ENCODE results near the gene RAMAC. TPM values are rescaled to one million over a fixed set of nuclear protein-coding genes. Genes with fewer than 3 reads are reported as not detected.

The RAMAC gene
- total and polyA plus RNA-seq, 2 donors from 2014 or later: 18.3 to 20.3 TPM

- no peak for FAIRE-seq
- no peaks in the 10 kb centered on the region for H3K9me3 ChIP-seq (ENCODE audit: control insufficient read depth in 2 of 3, insufficient read depth in 1 of 3, low read length in 3 of 3)
- H3K27ac ChIP-seq (ENCODE audit: low read depth in 2 of 2, low read length in 2 of 2): no peak within 1 kb of the TSS
- peak within 1 kb of the TSS; percentile 46 to 65 (median 59) for H3K4me3 ChIP-seq (ENCODE audit: low read length in 3 of 3)
- intact Hi-C loops (cut with DNase I): no loop called here
- peak within 1 kb of the TSS in 1 of 3 donors; percentile 58 for H3K9ac ChIP-seq (ENCODE audit: low read length in 3 of 3)
- no peaks in the 10 kb centered on the region for H3K36me3 ChIP-seq (ENCODE audit: control insufficient read depth in 2 of 3, insufficient read depth in 3 of 3, low read length in 3 of 3)
- TF ChIP-seq CTCF (IDR thresholded peaks at IDR 0.05; ENCODE audit: borderline replicate concordance, extremely low read depth, insufficient read depth): no peak
- peak in 4 of 5 donors; percentile 53 to 82 (median 66) for DNase-seq
- H3K27me3 ChIP-seq (ENCODE audit: control insufficient read depth, insufficient read depth, low read length): no peaks in the 10 kb centered on the region
- H3K4me1 ChIP-seq (ENCODE audit: control insufficient read depth in 2 of 3, insufficient read depth in 2 of 3, low read depth in 1 of 3, low read length in 3 of 3): peaks cover 0 to 6% (median 0%) of the 10 kb centered on the region in 3 donors
These were observed 33.6 kb upstream of the RAMAC start, which contains the start of gene HOMER2 for GRCh38 chr15:82952158-82953081. TSS of gene HOMER2 (minus strand) at chr15:82952720. CDS start at chr15:82952535, 185 bp downstream.

GRCh38 chr15:82958638-82959037 is 27.4 kb upstream of the RAMAC start:
- H3K9ac ChIP-seq (ENCODE audit: low read length in 3 of 3): no peak overlapping the region
- DNase-seq: no peak
- no peaks in the 10 kb centered on the region for H3K4me1 ChIP-seq (ENCODE audit: control insufficient read depth in 2 of 3, insufficient read depth in 2 of 3, low read depth in 1 of 3, low read length in 3 of 3)
- no peaks in the 10 kb centered on the region for H3K27me3 ChIP-seq (ENCODE audit: control insufficient read depth, insufficient read depth, low read length)
- no peaks in the 10 kb centered on the region for H3K36me3 ChIP-seq (ENCODE audit: control insufficient read depth in 2 of 3, insufficient read depth in 3 of 3, low read length in 3 of 3)
- H3K4me3 ChIP-seq (ENCODE audit: low read length in 3 of 3): no peak overlapping the region
- intact Hi-C loops (cut with DNase I): no loop called here
- no peak for TF ChIP-seq CTCF (IDR thresholded peaks at IDR 0.05; ENCODE audit: borderline replicate concordance, extremely low read depth, insufficient read depth)
- H3K27ac ChIP-seq (ENCODE audit: low read depth in 2 of 2, low read length in 2 of 2): no peak overlapping the region
- no peaks in the 10 kb centered on the region for H3K9me3 ChIP-seq (ENCODE audit: control insufficient read depth in 2 of 3, insufficient read depth in 1 of 3, low read length in 3 of 3)
- FAIRE-seq: no peak

GRCh38 chr15:82959423-82959822 is 26.6 kb upstream of the RAMAC start:
- Histone ChIP-seq H3K27ac (ENCODE audit: low read depth in 2 of 2, low read length in 2 of 2) (no peak overlapping the region), H3K9me3 (ENCODE audit: control insufficient read depth in 2 of 3, insufficient read depth in 1 of 3, low read length in 3 of 3) (no peaks in the 10 kb centered on the region), H3K4me1 (ENCODE audit: control insufficient read depth in 2 of 3, insufficient read depth in 2 of 3, low read depth in 1 of 3, low read length in 3 of 3) (no peaks in the 10 kb centered on the region), H3K36me3 (ENCODE audit: control insufficient read depth in 2 of 3, insufficient read depth in 3 of 3, low read length in 3 of 3) (no peaks in the 10 kb centered on the region), H3K27me3 (ENCODE audit: control insufficient read depth, insufficient read depth, low read length) (no peaks in the 10 kb centered on the region), H3K4me3 (ENCODE audit: low read length in 3 of 3) (no peak overlapping the region), H3K9ac (ENCODE audit: low read length in 3 of 3) (no peak overlapping the region)
- FAIRE-seq: no peak
- no peak for TF ChIP-seq CTCF (IDR thresholded peaks at IDR 0.05; ENCODE audit: borderline replicate concordance, extremely low read depth, insufficient read depth)
- intact Hi-C loops (cut with DNase I): no loop called here
- no peak for DNase-seq
